ENCODE measurements around the gene ATP11B. TPM values are rescaled to one million over a fixed set of nuclear protein-coding genes. Genes with fewer than 3 reads are reported as not detected.

The ATP11B gene
- total and polyA plus RNA-seq, 10 of the 15 experiments (the other 5 are each of a cell fraction or from before 2014, with no cell fraction given): 10.3 to 66.9 (median 36.7) TPM

- TF ChIP-seq, protein P1, sequence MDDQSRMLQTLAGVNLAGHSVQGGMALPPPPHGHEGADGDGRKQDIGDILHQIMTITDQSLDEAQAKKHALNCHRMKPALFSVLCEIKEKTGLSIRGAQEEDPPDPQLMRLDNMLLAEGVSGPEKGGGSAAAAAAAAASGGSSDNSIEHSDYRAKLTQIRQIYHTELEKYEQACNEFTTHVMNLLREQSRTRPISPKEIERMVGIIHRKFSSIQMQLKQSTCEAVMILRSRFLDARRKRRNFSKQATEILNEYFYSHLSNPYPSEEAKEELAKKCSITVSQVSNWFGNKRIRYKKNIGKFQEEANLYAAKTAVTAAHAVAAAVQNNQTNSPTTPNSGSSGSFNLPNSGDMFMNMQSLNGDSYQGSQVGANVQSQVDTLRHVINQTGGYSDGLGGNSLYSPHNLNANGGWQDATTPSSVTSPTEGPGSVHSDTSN (IDR thresholded peaks at IDR 0.05; ENCODE audit: insufficient replicate concordance, low read depth, low read length): peak; percentile 81
- TF ChIP-seq, protein P2, sequence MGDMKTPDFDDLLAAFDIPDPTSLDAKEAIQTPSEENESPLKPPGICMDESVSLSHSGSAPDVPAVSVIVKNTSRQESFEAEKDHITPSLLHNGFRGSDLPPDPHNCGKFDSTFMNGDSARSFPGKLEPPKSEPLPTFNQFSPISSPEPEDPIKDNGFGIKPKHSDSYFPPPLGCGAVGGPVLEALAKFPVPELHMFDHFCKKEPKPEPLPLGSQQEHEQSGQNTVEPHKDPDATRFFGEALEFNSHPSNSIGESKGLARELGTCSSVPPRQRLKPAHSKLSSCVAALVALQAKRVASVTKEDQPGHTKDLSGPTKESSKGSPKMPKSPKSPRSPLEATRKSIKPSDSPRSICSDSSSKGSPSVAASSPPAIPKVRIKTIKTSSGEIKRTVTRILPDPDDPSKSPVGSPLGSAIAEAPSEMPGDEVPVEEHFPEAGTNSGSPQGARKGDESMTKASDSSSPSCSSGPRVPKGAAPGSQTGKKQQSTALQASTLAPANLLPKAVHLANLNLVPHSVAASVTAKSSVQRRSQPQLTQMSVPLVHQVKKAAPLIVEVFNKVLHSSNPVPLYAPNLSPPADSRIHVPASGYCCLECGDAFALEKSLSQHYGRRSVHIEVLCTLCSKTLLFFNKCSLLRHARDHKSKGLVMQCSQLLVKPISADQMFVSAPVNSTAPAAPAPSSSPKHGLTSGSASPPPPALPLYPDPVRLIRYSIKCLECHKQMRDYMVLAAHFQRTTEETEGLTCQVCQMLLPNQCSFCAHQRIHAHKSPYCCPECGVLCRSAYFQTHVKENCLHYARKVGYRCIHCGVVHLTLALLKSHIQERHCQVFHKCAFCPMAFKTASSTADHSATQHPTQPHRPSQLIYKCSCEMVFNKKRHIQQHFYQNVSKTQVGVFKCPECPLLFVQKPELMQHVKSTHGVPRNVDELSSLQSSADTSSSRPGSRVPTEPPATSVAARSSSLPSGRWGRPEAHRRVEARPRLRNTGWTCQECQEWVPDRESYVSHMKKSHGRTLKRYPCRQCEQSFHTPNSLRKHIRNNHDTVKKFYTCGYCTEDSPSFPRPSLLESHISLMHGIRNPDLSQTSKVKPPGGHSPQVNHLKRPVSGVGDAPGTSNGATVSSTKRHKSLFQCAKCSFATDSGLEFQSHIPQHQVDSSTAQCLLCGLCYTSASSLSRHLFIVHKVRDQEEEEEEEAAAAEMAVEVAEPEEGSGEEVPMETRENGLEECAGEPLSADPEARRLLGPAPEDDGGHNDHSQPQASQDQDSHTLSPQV (IDR thresholded peaks at IDR 0.05): 0 out of 2 replicates have a peak, but pooled peaks have one; percentile 46
- peak; percentile 50; the same call in 1 of the 2 replicates for TF ChIP-seq TBL1XR1 (IDR thresholded peaks at IDR 0.05; ENCODE audit: low read depth, low read length)
- TF ChIP-seq JUNB (IDR thresholded peaks at IDR 0.05): 0 out of 2 replicates have a peak, but pooled peaks have one; percentile 29
- TF ChIP-seq TCF7 (IDR thresholded peaks at IDR 0.05; ENCODE audit: borderline replicate concordance): 0 out of 2 replicates have a peak, but pooled peaks have one; percentile 6
- peak; percentile 84 for TF ChIP-seq MTA2 (IDR thresholded peaks at IDR 0.05; ENCODE audit: low read depth)
- TF ChIP-seq CEBPB (IDR thresholded peaks at IDR 0.05; ENCODE audit: borderline replicate concordance in 1 of 2, low read depth in 2 of 2, low read length in 2 of 2): peak in 1 of 2 experiments; percentile 5; a peak in 1 of 4 replicates
- TF ChIP-seq EP300 (IDR thresholded peaks at IDR 0.05; ENCODE audit: borderline replicate concordance in 1 of 2, control insufficient read depth in 1 of 2, low read depth in 2 of 2, low read length in 2 of 2): peak; percentile 39 to 75; a peak in 3 of 4 replicates
- TF ChIP-seq ZNF384 (IDR thresholded peaks at IDR 0.05; ENCODE audit: borderline replicate concordance, low read depth, low read length): no peak
- TF ChIP-seq, protein P3, sequence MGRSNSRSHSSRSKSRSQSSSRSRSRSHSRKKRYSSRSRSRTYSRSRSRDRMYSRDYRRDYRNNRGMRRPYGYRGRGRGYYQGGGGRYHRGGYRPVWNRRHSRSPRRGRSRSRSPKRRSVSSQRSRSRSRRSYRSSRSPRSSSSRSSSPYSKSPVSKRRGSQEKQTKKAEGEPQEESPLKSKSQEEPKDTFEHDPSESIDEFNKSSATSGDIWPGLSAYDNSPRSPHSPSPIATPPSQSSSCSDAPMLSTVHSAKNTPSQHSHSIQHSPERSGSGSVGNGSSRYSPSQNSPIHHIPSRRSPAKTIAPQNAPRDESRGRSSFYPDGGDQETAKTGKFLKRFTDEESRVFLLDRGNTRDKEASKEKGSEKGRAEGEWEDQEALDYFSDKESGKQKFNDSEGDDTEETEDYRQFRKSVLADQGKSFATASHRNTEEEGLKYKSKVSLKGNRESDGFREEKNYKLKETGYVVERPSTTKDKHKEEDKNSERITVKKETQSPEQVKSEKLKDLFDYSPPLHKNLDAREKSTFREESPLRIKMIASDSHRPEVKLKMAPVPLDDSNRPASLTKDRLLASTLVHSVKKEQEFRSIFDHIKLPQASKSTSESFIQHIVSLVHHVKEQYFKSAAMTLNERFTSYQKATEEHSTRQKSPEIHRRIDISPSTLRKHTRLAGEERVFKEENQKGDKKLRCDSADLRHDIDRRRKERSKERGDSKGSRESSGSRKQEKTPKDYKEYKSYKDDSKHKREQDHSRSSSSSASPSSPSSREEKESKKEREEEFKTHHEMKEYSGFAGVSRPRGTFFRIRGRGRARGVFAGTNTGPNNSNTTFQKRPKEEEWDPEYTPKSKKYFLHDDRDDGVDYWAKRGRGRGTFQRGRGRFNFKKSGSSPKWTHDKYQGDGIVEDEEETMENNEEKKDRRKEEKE (IDR thresholded peaks at IDR 0.05): no peak
- peak; percentile 22; the same call in 1 of the 2 replicates for TF ChIP-seq SMC3 (IDR thresholded peaks at IDR 0.05; ENCODE audit: borderline replicate concordance, low read length)
- TF ChIP-seq SREBF2 (IDR thresholded peaks at IDR 0.05; ENCODE audit: low read length): no peak
- TF ChIP-seq POLR2AphosphoS5 (IDR thresholded peaks at IDR 0.05; ENCODE audit: low read length): peak; percentile 36; the same call in 1 of the 2 replicates
- TF ChIP-seq TCF3 (IDR thresholded peaks at IDR 0.05; ENCODE audit: borderline replicate concordance, insufficient read depth, low read depth, low read length): no peak
- peak; percentile 82 for TF ChIP-seq MEF2B (IDR thresholded peaks at IDR 0.05; ENCODE audit: partially characterized antibody, poor library complexity, severe bottlenecking)
- TF ChIP-seq BCL3 (IDR thresholded peaks at IDR 0.05; ENCODE audit: borderline replicate concordance, insufficient read depth, low read depth, low read length, poor library complexity, severe bottlenecking): peak; percentile 62
- 0 out of 2 replicates have a peak, but pooled peaks have one; percentile 21 for TF ChIP-seq RFX5 (IDR thresholded peaks at IDR 0.05; ENCODE audit: low read depth, low read length)
- TF ChIP-seq ZBED1 (IDR thresholded peaks at IDR 0.05; ENCODE audit: borderline replicate concordance): 0 out of 2 replicates have a peak, but pooled peaks have one; percentile 20
- peak; percentile 38; the same call in 1 of the 3 replicates for TF ChIP-seq POU2F2 (IDR thresholded peaks at IDR 0.05; ENCODE audit: borderline replicate concordance, low read depth, low read length)
Observed at GRCh38 chr3:182925330-182925943, 132.1 kb downstream of the ATP11B start (continued).
